Ureter (tissue), 1 donor: ENCODE data around the gene OSBP2. TPM values are rescaled to one million over a fixed set of nuclear protein-coding genes. Genes with fewer than 3 reads are reported as not detected.

Experiments
- DNase-seq: peaks from one replicate; pipeline ENCODE4 v3.0.0-alpha.2; 2020; ENCODE audit warnings: low spot score
- total RNA-seq: library from RNA; stranded (reverse); gene quantifications from one replicate; pipeline ENCODE4 v1.2.4, GENCODE V29; 2023
- donor health status: DM: yes; HTN: yes; CAD: no.

Gene OSBP2
- total RNA-seq, 1 donor from 2014 or later: 4.3 TPM

DNA sequence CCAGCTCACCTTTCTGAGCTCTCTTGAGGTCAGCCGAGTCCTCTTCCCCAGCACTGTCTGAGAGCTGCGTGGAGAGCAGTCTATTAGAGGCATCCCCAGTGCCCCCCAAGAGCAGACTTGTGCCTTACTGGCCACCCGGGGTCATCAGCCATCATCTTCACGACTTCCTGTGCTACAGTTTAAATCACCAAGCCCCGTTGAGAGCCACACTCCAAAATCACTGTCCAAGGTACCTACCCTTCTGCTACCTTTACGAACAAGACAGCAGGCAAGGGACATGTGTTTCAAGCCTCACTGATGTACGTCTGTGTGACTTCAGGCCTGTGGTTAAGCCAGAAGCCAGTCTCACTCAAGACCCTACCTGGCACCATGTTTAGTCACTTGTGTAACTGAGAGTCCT is 238.8 kb downstream of the OSBP2 start:
- DNase-seq: no peak

DNA sequence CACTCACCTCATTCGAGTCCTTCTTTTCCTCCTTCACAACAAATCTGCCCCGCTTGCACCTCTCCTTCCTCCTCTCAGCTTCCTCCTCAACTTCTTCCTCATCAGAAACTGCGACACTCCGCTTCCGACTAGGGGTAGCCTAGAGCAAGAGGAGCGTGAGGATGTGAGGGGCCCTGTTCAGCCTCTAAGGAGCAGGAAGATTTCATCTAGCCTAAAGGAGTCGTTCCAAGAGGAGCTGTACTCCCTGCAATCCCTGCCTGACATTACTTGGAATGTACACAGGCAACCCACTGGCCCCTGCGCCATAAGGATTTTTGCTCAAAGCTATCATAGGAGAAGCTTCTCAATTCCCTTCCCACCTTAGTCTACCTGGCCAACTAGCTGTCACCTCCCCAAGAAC is 239.4 kb downstream of the OSBP2 start:
- no peak for DNase-seq

DNA sequence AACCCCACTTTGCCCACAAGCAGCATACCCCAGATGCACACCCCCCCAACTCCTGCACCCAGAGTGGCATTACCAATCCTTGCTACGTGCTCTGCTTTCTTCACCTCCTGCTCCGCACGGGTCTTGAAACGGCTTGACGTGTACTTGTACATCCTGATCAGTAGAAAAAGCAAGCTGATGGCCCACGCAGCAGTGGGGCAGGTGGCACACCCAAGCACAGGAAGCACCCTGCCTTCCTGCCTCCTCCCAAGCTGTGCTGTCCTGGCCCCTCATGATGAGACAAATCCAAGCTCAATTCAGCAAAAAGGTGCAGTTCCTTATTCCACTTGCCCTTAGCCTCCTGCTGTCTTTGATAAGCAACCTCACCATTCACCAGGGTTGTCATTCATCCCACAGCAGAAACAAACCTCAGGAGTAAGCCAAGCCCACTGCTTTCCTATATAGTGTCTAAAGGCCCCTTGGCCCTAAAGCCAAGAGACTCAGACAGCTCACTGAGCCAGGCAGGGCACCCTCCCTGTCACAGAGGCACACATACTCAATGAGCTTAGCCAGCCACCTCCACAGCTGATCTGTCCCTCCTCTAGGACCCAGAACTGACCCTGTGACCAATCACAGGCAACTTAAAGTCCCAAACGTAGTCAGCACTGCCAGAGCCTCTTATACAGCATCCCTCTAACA is 246.2 kb downstream of the OSBP2 start:
- DNase-seq: no peak

DNA sequence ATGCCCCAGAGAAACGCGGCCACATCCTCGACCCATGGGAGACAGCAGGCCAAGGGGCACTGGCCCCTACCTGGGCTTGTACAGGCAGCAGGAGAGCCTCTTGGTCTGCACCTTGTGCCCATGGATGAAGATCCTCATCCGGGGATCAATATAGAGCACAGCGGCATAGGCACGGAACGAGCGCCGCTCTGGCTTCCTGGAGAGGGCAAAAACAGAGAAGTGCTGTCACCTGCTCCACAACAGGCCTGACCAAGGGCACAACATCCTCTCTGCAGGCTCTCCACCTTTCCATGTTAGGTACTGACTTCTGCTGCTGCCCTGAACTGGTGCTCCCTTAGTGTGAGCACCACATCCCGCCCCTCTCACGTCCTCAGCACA is 246.7 kb downstream of the OSBP2 start:
- DNase-seq: no peak

DNA sequence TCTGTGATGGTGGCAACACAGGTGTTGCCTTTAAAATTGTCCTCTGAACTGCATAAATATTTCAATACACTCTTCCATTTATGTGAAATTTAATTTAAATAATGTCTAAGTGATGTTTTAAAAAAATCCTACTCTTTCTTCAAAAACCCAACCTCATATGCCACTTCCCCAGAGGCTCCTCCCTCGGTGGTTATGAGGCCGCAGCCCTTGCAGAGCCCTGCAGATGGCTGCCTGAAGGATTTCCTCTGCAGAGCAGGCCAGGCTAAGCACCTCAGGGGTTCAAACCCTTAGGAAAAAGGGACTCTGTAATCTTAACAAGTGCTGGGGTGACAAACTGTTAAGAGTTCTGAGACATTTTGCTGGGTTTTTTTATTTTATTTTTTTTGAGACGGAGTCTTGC is 248.7 kb downstream of the OSBP2 start:
- DNase-seq: no peak

DNA sequence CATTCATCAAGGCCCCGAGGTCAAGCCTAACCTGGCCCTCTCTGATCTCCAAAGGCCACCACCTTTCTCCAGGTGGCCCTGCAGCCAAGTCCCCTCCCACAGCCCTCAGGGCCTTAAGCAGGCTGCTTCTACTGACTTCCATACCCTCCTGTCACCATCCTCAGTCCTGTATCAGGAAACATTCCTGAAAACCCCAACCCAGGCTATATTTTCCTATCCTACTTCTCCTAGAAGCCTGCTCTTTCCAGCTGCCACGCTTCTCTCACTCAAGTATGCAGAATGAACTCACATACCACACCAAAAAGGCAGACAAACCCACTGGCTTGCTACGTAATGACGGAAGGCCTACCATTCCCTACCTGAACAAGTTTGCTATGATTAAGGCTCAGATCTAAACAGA is 250.3 kb downstream of the OSBP2 start:
- DNase-seq: no peak

DNA sequence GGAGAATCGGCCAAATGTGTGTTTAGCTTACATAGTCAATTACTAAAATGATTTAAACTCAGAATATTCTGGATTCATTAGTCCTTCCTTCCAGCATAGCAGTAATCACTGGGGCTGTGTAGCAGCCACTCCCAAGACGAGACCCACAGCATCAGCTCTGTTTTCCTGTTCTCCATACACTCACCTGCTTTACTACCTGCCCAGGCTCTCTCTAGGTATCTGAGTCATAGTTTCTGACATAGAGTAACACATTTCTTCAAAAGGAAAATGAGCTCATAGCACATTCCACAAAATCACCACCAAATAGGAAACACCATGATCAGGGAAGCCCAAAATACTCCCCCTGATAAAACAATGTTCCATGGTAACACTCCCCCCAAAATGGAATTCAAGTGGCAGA is 251.0 kb downstream of the OSBP2 start:
- no peak for DNase-seq

DNA sequence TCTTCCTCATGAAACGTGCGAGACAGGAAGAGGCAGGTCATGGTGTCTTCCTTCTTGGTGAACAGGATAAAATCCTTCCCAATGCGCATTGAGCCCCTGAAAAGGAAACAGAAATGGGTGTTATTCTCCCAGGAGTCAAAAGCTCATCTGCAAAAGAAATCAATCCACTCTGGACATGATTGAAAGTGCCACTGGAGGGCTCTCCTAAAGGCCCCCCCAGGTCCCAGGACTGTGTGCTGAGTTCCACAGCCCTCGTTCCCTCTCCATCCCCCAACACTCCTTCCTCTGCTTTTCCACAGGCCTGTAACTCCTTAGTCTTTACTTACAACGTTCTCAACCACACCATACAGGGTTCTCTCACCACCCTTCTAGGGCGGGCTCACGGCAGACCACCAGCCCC is 251.7 kb downstream of the OSBP2 start:
- no peak for DNase-seq

DNA sequence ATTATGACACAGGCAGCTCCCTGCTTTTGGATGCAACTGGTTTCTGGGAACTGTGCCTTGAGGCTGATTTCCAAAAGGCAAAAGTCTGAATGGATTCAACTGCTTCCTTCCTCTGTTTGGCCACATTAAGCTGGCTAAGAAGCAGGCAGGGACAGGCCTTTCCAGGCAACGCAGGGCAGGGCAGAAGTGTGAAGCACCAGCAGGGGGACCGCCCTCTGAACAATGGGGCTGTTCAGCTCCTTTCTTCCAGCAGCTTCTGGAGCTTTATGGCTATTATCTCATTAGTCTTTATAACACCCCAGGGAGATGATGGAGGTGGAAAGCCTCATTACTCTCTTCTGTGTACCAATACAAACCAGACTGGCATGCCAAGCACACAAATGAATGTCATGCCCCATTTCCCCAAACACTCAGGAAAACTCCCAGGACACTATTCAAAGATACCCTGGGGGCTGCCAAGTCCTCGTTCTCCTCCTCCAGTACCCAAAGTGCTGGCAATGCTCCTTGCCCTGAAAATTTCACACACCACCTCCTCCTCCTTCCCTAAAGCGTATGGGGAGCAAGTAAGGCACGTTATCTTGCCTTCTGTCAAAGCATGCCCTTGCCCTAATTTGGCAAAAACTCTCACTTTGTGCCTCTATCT is 252.6 kb downstream of the OSBP2 start:
- DNase-seq: peak; percentile 64

DNA sequence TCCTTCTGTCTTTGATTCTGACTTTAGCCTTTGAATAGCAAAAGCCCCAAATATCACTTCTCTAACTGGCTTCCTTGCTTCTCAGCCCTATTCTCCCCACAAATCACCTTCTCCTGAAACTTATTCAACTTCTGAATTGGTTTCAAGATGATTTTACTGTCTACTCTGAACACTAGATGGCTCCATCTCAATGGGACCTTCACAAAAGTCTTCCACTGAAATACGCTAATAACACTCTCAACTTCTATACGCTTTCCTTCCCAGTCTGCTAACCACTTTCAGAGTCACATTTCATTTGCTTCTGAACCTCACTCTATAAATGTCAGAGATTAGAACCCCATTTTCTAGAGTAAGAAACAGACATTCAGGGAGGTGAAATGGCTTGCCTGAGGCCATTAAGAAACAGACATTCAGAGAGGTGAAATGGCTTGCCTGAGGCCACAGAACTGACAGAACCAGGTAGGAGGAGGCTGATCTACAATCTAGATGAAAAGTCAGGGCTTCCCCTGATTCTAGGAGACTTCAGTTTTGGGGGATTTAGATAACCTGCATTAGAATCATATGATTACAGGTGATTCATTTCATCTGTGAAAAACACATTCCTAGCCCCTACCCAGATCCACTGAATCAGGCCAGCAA is 253.3 kb downstream of the OSBP2 start:
- no peak for DNase-seq

DNA sequence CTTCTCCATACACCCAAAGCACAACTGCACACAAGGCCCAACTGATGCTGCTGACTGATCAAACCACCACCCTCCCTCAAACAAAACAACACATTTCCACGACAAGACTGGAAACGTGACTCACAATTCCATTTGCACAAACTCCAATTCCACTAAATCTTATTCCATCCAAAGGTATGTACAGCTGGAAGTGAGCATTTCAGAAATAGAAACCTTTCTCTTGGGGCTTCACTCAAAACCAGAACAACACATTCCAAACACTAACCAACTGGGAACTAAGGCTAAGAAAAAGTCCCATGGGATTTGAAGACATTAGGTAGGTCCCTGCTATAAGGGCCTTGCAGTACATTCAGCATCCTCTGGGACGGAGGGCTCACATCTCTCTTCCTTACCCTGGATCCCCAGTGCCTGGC is 254.3 kb downstream of the OSBP2 start:
- no peak for DNase-seq

DNA sequence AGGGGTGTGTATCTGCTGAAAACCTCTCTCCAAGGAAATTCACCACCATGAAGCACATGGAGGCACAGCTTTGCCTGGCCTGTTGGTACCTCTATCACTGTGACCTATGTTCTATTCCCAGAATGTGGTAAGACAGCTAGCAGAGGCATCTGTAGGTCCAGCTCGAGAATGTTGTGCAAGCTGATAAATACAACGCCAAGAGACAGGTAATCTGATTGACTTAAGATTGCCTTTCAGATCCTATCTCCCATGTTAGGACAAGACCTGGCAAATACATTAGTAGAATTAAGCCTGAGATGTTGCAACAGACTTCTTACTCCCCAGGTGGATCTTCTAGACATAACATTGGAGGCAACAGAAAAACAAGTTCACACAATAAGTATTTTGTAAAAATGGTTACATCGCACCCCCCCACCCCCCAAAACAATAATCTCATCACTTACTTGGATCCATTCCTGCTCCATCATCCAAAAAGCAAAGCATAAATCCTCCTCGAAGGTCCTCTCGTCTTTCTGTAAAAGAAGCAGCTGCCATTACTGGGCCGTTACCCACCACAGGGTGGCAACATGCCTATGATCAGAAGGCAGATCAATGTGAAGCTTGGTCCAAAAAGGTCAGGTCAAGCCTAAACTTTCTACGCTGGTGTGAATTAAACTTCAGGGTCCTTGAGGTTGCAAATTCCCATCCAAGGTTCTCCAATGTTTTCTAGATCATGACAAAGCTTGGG is 255.4 kb downstream of the OSBP2 start:
- no peak for DNase-seq

DNA sequence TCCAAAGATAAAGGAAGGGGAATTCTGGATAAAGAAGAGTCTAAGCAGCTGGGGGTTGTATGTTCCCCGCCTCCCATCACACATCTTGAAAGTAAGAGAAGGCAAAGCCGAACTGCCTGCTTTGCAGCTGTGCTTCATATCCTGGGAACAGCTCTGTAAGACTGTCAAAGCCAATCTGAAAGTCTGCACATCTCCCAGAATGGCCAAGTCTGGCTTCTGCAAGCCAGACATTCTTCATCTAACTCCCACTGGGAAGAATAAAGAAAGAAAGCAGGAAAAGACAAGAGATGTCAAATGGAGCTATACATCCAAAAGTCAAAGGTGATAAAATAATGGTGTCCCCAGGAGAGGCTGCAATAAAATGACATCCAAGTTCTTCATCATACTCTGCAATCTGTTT is 258.5 kb downstream of the OSBP2 start:
- DNase-seq: no peak

DNA sequence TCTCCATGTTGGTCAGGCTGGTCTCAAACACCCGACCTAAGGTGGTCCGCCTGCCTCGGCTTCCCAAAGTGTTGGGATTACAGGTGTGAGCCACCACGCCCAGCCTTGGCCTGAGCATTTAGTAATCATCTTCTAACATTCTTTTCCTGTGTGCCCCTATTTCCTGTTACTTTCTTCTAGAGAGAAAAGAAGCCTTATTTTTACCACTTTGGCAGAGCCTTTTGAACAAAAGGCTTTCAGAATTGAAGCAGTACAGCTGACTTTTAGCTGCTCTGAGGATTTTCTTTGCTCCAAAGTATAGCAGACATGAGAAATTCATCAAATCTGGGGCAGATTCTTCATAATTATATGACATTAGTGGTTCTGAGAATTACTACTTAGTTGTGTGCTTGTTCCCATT is 260.5 kb downstream of the OSBP2 start:
- no peak for DNase-seq

Other genes starting within 250 kb of the OSBP2 start
- gene SEC14L3, start 222.9 kb upstream of the OSBP2 start, total RNA-seq: not detected
- gene SEC14L4, start 189.2 kb upstream of the OSBP2 start, total RNA-seq: 0.39 TPM
- 0.57 TPM for gene SEC14L6, start 148.1 kb upstream of the OSBP2 start, total RNA-seq
- 0.73 TPM for gene GAL3ST1, start 120.2 kb upstream of the OSBP2 start, total RNA-seq
- 82.9 TPM for gene PES1, start 103.0 kb upstream of the OSBP2 start, total RNA-seq
- 24.2 TPM for gene TCN2, start 87.7 kb upstream of the OSBP2 start, total RNA-seq
- gene SLC35E4, start 59.1 kb upstream of the OSBP2 start, total RNA-seq: 3.9 TPM
- gene DUSP18, start 27.0 kb upstream of the OSBP2 start, total RNA-seq: 9.5 TPM